Anterior cingulate cortex (tissue), 58 donors: ENCODE data around the gene PPP4R3B.

Experiments used
- DNase-seq, 58 donors: peaks; one replicate each; lab custom pipeline; 2025; lab: John Stamatoyannopoulos, UW

The PPP4R3B gene

DNA sequence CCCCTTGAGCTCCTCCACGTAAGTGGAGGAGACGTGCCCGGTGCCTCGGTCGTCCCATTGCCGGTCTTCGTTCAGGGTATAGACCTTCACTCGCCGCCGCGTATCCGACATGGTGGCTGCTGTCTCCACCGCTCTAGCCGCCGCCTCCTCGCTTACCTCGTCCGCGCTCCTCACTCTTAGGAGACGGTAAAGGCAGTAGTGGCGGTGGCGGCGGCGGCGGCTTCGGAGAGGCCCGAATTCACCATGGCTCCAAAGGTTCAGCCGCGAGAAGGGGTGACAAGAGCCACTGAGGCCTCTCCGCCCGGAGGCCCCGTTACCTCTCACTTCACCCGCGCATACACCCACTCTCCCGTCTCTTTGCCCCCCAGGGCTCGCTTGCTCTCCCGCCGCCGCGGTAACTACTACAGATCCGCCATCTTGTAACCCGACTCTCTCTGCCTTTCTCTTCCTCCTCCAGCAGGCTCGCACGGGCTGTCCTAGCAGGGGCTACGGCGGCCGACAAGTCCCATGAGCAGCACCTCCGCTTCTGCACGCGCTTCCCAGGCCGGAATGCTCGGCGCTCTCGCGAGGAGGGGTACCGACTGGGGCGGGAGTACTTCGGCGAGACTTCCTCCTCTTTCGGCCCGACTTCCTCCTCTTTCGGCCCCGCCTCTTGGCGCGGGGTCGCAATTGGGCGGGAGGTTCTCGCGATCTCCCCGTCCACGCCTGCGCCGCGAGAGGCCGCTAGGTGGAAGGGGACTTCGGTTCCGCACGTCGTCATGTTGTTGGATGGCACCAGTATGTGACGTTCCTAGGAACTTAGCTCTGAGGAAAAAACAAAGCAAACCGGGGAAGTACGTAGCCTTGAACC is at the start of gene PPP4R3B:
Gene PPP4R3B, minus strand, starts transcription at position 448 of the 850 bp plus-strand sequence. Its CDS starts 337 bp downstream, at position 111.
- DNase-seq: peak; percentile 85 to 100 (median 99)

DNA sequence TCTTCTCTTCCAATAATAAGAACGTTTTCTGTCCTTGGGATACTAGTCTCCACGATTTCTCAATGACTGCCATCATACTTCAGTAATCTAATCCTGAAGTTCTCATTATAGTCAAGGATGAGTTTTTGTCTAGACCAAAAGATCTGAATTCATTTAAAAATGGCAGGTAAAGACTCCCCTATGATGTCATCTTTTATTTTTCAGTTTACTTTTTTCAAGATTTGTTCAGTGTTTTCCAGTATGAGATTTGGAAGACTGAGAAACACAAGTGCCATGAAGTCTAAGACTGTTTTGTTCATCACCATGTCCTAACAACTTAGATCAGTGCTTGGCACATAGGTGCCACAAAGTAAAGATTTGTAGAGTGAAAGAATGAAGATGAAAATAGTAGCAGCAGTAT is 35.8 kb upstream of the PPP4R3B start:
- DNase-seq: no peak

DNA sequence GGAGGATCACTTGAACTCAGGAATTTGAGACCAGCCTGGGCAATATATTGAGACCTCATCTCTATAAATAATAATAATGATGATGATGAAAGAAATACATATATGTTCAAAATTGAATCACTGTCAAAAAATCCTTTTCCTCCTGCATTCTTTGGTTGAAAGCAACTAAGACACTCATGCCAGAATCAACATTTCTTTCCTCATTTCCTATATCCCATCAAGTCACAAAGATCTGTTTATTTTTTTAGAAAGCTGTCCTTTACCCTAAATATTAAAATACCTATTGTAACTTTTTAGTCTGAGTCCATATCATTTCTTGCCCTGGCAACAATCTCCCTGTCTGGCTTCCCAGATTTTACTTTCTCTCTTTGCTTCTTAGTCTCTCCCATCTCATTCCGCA is 31.8 kb upstream of the PPP4R3B start:
- DNase-seq: no peak

DNA sequence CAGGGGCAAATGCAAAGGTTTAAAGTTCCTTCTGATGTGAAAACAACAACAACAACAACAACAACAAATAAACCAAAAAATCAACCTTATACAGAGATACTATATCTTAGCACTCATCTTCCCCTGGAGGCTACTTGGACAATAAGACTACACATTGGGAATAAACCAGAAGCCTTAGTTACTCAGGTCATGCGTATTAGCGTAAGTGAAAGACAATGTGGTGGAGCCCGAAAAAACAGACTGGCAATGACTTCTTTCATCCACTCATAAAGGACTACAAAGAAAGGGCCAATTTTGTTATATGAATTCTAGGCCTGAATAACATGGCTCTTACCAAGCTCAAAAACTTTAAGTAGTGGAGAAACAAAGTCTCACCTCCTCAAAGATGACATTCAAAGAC is 19.4 kb upstream of the PPP4R3B start:
- DNase-seq: no peak

DNA sequence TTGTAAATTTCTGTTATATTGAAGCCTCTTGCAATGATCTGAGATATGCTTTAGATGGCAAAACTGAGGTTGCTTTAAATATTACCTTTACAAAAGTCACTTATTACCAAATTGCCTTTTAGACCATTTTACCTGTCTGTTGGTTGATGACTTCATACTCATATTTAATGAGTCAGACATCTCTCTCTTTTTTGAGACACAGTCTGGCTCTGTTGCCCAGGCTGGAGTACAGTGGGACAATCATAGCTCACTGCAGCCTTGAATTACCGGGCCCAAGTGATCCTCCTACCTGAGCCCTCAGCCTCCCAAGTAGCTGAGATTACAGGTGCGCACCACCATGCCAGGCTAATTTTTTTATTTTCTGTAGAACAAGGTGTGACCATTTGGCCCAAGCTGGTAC is 11.5 kb upstream of the PPP4R3B start:
- no peak for DNase-seq

DNA sequence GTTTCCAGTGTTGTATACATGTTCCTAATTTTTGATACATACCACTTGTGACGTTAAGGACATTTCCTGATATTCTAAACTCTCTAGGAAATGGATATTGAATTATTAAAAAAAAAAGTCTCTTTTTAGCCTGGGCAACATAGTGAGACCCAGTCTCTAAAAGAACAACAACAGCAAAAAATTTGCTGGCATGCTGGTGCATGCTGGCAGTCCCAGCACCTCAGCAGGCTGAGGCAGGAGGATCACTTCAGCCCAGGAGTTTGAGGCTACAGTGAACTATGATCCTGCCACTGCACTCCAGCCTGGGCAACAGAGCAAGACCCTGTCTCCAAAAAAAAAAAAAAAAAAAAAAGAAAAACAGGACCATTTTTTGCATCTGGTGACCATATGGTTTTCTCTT is 10.5 kb upstream of the PPP4R3B start:
- DNase-seq: no peak

DNA sequence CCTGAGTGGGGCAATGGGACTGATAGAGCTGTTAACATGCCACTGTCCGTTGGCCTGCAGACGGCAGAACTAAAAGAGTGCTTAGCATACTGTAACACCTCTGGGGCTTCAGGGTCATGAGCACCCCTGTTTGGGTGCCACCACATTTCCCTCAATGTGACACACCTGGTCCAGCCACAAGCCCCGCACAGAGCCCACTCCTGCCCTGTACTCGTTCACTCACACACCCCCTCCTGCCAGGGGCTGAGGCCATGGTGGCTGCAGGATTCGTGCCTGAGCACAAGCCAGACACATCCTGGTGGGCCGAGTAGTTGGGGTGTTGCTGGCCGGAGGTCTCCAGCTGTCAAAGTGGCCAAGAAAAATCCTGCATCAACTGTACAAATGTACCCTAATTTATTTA is 4.4 kb upstream of the PPP4R3B start:
- DNase-seq: no peak

DNA sequence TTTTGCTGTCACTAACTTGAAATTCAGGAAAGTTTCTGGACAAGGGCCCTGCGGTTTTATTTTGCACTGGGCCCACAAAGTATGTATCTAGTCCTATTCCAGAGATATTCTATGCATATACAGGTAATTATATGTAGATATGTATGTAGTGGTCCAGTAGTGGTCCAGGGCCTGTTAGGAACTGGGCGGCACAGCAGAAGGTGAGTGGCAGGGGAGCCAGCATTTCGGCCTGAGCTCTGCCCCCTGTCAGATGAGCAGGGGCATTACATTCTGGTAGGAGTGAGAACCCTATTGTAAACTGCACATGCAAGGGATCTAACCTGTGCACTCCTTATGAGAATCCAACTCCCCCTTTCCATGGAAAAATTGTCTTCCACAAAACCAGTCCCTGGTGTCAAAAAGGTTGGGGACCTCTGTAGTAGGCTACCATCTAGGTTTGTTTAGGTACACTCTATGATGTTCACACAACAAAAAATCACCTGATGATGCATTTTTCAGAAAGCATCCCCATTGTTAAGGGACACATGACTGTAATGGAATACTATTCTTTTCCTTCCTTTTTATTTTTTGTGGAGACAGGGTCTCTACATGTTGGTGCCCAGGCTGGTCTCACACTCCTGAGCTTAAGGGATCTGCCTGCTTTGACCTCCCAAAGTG is 2.8 kb upstream of the PPP4R3B start:
- DNase-seq: no peak

DNA sequence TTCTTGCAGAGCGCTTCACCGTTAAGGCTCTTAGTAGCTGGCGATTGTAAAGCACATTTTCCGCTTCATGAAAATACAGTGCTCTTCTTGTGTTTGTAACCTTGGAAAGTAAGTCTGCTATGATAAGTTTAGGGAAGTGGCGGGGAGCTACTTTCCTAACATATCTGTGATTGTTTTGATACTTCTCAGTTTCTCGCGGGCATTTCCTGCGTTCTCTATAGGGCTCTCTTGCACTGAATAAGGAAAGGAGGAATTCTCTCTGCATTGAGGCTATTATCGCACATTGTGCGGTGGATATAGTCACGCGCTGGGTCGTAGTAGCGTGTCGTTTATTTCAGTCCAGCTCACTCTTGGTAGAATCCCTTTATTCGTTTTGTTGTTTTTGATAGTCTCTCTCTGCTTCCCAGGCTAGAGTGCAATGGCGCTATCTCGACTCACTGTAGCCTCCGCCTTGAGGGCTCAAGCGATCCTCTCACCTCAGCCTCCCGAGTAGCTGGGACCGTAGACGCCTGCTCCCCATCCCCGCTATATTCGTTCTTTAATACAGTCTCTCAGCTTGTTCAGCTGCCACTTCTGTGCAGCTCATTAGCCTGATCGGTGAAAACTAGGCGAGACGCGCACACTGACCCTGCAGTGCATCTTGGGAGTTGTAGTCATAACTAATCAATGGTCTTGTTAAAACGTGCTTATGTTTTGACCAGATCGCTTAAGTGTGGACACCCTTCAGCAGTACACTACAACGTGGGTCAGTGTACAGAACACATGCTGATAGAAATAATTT is 1.0 kb upstream of the PPP4R3B start:
- peak in 56 of 58 donors; percentile 1 to 74 (median 48) for DNase-seq

DNA sequence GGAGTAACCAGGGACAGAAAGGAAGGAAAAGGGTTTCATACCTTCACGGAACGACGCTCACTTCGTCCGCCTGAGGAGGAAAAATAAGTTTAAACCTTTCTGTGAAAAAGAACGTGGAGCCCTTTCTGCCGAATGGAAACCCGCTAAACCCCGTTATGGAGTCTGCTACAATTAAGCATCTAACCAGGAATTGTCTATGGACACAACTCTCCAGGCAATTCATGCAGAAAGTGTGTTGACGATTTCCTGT is 528 bp upstream of the PPP4R3B start:
- DNase-seq: peak in 1 of 58 donors; percentile 43

DNA sequence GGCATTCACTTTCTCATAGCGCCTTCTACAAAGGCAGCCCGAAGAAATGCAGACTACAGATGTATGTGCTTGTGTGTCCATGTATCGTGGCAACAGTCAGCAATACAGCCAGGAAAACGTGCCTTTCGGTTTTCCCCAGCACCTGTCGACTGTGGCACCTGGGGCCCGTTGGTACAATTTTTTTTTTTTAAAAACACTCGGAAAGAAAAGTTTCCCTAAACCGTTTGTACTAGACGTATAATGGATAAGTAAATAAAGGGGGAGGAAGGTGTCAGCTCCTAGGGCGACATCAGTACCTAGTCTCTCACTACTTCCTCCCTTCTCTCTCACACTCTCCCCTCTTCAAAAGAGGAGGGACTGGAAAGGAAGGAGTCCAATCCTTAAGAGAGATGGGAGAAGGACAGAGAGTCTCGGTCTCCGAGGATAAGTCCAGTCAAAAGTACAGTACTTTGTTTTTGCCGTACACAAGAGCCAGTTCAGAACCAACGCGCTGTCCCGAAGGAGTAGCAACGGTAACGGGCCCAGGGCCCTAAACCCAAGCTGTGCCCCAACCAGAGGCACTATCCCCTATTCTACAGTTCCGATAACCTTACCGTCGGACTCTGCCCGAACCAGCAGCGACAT is 759 bp downstream of the PPP4R3B start:
- peak in 8 of 58 donors; percentile 22 to 64 (median 40) for DNase-seq

DNA sequence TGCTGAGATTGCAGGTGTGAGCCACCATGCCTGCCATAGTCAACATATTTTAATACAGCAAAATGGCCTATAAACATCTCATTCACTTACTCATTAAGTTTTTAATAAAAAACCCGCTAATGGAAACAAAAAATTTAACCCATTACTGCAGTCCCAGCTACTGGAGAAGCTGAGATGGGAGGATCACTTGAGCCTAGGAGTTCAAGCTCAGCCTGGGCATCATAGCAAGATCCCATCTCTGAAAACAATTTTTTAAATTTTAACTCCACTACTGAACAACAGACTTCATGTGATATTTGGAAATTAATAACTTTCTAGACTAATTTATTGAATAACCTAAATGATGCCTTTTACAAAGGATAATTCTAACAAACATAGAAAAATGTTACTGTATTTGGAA is 5.4 kb downstream of the PPP4R3B start:
- no peak for DNase-seq

DNA sequence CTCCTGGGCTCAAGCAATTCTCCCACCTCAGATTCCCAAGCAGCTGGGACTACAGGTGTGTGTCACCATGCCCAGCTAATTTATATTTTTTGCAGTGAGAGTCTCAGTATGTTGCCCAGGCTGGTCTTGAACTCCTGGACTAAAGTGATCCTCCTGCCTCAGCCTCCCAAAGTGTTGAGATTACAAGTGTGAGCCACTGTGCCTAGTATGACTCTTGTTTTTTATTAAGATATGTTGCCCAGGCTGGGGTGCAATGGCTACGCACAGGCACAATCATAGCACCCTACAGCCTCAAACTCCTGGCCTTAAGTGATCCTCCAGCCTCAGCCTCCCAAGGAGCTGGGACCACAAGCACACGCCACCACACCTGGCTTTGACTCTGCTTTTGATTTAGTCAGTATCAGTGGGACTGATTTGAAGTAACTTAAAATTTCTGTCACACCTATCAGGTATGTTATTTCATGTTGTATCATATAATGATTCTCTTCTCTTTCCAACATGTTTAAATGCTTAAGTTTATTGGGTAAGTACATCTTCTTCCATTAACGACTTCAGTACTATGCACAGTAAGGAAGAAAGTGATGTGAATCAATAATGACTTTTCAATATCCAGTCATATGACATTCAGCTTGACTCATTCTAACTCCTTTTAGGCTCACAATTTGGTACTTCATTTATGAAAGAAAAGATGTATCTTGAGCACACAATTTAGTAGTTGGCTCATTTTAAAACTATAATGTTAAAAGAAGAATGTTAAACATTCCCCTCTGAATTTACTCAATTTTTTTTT is 6.3 kb downstream of the PPP4R3B start:
- DNase-seq: no peak

DNA sequence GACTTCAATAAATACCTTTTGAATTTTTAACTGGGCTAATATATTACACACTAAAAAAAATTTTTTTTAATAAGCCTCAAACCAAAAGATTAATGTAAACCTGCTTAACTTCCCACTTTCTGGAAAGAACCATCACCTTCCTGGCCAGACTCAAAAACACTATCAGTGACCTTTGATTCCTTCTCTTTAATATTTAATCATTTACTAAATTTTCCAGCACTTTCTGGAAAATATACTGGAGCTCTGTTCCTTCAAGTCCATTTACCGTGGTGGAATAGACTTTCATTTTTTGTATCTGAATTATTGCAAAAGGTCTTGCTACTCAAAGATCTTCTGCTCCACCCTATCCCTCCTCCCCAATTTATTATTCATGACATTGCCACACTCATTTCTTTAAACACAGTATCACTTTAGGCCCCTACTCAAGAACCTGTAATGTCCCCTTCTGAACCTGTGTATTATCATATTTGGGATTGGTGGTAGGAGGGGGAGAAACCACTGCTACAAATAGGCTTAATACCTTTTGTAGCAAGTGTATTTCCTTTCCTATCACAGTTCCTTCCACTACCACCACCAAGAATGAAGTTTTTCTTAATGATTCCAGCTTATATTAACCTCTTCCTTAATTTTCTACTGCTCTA is 7.4 kb downstream of the PPP4R3B start:
- DNase-seq: no peak

DNA sequence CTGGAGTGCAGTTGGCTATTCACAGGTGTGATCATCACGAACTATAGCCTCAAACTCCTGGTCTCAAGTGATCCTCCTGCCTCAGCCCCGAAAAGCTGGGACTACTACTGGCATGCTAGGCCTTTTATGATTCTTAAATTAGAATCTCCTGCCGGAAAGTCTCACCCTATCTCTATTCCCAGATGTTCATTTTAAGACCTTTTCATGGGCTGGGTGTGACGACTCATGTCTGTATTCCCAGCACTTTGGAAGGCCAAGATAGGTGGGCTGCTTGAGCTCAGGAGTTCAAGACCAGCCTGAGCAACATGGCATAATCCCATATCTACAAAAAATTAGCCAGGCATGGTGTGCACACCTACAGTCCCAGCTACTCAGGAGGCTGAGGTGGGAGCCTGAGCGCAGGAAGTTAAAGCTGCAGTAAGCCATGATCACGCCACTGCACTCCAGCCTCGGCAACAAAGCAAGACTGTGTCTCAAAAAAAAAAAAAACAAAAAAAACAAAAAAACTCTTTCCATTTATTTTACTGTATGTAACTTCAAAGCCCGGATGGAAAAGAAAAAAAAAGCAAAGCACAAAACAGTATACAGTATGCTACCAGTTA is 8.1 kb downstream of the PPP4R3B start:
- no peak for DNase-seq

DNA sequence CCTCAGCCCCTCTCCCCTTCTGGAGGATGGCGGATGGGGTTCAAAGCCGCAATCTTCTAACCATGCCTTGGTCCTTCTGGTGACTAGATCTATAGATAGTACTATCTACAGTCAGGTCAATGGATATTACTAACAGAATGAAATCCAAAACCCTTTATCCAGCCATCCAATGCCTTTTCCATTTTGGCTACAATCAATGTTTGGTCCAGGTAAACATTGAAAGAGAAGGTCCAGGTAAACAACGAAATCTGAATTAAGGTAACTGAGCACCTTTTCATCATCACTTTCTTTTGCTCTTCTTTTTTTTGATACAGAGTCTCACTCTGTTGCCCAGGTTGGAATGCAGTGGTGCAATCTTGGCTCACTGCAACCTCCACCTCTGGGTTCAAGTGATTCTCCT is 9.7 kb downstream of the PPP4R3B start:
- DNase-seq: no peak

DNA sequence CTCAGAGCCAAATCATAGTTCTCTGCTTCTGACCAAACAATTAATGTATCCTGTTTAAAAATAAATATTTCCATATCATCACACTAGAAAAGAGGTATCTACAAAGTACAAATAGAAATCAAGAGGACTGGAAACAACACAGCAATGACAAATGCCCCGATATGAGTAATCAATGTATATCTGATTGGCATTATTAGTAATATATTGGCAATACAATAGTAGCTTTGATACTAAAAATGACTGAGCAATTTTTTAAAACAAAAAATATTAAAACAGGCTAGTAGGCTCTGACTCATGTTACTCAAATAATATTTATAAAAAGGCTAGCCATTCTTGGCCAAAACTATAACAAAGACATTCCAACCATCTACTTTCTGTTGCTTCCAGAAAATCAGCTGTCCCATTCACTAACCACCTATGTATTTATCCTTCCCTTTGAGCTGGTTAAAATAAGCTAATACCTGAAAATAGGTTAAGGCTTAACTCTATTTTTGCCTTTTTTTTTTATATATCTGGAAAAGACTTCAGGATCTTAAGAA is 13.3 kb downstream of the PPP4R3B start:
- DNase-seq: no peak

DNA sequence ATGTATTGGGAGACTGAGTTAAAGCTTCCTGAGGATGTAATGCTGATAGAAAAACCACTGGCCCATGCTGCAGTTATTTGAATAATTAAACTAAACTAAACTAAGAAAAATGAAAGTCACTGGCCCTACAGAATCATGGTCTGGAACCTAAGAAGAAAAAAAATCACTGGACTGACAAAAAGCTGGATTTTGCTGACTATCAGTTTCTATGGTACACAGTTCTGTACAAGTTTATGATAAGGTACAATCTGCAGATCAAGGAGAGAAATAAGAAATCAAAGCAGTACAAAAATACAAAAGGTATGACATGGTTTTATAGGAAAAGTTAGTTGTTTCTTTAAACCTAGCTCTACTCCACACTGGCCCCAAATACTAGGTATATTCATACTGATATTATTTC is 15.6 kb downstream of the PPP4R3B start:
- DNase-seq: no peak
